ENCODE measurements around the gene PACSIN1. TPM values are rescaled to one million over a fixed set of nuclear protein-coding genes. Genes with fewer than 3 reads are reported as not detected.
"Not testable (repeated sequence)": the region's sequence is repeated elsewhere in the genome, so short reads cannot be mapped to it uniquely, and the experiment has no call there.

PACSIN1 gene
- total and polyA plus RNA-seq, 2 experiments from 2014 or later: 12.1 to 20.3 TPM

DNA sequence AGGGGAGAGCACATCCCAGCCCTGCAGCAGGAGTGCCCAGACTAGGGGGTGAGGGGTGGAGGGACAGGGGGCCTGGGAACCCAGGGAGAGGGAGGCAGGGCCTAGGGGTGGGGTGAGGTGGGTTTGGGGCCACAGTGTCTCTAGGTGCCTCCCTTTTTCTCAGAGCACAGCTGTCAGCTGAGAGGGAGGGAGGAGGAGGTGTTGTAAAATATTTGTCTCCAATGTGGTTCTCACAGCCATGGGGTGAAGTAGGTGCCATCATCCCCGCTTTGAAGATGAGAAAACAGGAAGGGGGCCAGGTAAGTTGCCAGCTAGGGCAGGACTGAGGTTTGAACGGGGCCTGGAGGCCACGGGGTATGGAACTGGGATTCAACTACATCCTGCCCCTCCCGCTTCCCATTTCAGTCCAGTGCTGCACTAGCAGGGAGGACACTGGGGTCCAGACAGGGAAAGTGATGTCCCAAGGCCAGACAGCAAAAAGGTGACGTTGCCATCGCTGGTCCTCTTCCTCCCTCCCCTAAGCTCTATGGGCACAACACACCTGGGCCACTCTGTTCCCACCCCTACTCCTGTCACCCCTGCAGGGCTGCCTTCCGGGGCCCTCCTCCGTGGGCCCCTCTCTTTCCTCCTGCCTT, 20.3 kb downstream of the PACSIN1 start:
- Histone ChIP-seq H3K4me3 (no peak overlapping the region), H3K4me1 (ENCODE audit: low read depth) (peaks cover 7% of the 10 kb centered on the region), H3K27ac (no peak overlapping the region), H3K9me3 (ENCODE audit: low read depth) (no peaks in the 10 kb centered on the region), H3K36me3 (no peaks in the 10 kb centered on the region), H3K27me3 (no peaks in the 10 kb centered on the region)
- no peak for DNase-seq (ENCODE audit: low read depth in 1 of 2, low spot score in 1 of 2)
- TF ChIP-seq, protein P1, sequence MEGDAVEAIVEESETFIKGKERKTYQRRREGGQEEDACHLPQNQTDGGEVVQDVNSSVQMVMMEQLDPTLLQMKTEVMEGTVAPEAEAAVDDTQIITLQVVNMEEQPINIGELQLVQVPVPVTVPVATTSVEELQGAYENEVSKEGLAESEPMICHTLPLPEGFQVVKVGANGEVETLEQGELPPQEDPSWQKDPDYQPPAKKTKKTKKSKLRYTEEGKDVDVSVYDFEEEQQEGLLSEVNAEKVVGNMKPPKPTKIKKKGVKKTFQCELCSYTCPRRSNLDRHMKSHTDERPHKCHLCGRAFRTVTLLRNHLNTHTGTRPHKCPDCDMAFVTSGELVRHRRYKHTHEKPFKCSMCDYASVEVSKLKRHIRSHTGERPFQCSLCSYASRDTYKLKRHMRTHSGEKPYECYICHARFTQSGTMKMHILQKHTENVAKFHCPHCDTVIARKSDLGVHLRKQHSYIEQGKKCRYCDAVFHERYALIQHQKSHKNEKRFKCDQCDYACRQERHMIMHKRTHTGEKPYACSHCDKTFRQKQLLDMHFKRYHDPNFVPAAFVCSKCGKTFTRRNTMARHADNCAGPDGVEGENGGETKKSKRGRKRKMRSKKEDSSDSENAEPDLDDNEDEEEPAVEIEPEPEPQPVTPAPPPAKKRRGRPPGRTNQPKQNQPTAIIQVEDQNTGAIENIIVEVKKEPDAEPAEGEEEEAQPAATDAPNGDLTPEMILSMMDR (IDR thresholded peaks at IDR 0.05; ENCODE audit: low read depth, low read length): no peak

DNA sequence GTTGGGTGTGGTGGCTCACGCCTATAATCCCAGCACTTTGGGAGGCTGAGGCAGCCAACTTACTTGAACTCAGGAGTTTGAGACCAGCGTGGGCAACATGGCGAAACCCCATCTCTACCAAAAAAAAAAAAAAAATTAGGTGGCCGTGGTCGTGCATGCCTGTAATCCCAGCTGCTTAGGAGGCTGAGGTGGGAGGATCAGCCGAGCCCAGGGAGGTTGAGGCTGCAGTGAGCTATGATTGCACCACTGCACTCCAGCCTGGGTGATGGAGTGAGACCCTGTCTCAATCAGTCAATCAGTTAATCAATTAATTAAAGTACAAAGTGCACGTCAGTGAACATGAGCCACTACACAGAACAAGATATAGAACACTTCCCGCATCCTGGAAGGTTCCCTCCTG, 21.0 kb downstream of the PACSIN1 start:
- not testable (repeated sequence) for H3K27ac ChIP-seq; H3K9me3 ChIP-seq (ENCODE audit: low read depth); H3K36me3 ChIP-seq; H3K4me3 ChIP-seq; H3K4me1 ChIP-seq (ENCODE audit: low read depth); DNase-seq (ENCODE audit: low read depth in 1 of 2, low spot score in 1 of 2); H3K27me3 ChIP-seq

DNA sequence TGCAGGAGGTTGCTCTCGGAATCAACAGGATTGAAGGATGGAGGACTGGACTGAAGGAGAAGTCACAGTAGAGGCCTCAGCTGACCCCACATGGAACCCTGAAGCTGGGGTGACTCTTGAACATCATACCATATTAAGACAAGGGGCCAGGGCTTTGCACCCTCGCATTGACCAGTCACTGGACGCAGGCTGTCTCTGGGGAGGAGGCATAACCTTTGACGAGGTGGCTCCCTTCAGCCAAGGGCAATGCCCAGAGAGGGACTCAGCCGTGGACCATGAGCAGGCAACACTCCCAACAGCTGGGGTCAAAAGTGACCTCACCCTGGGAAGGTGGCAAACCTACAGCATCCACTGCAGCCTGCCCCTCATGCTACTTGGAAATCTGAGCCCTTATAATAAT, 21.7 kb downstream of the PACSIN1 start:
- no peaks in the 10 kb centered on the region for H3K27me3 ChIP-seq
- no peak overlapping the region for H3K27ac ChIP-seq
- H3K36me3 ChIP-seq: no peaks in the 10 kb centered on the region
- H3K9me3 ChIP-seq (ENCODE audit: low read depth): no peaks in the 10 kb centered on the region
- H3K4me3 ChIP-seq: no peak overlapping the region
- DNase-seq (ENCODE audit: low read depth in 1 of 2, low spot score in 1 of 2): no peak
- peaks cover 8% of the 10 kb centered on the region for H3K4me1 ChIP-seq (ENCODE audit: low read depth)
- TF ChIP-seq, protein P1 (IDR thresholded peaks at IDR 0.05; ENCODE audit: low read depth, low read length): no peak

DNA sequence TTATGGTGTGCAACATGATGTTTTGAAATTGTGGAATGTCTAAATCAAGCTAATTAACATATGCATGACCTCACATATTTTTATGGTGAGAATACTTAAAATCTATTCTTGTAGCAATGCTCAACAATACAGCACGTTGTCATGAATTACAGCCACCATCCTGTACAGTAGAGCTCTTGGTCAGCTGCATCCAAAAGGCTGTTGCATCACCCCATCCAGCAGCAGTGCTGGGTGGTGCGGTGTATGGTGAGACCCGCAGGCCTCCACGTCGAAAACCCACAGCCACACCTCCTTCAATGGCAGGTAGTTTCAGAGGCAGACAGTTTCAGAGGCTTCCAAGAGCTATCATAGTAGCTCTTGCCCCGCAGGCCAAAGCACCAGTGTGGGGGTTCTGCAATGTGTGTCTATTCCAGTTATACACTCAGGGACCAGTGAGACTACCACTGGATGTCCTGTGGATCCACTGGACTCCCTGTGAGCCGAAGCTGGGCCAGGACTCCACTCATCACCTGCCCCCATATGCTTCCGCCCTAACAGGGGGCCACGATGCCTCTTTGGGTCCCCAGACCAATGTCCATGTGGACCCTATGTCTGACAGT, 23.4 kb downstream of the PACSIN1 start:
- Histone ChIP-seq H3K4me3 (no peak overlapping the region), H3K4me1 (ENCODE audit: low read depth) (peaks cover 8% of the 10 kb centered on the region), H3K9me3 (ENCODE audit: low read depth) (no peaks in the 10 kb centered on the region), H3K27ac (no peak overlapping the region), H3K36me3 (no peaks in the 10 kb centered on the region), H3K27me3 (no peaks in the 10 kb centered on the region)
- no peak for DNase-seq (ENCODE audit: low read depth in 1 of 2, low spot score in 1 of 2)
- TF ChIP-seq, protein P1 (IDR thresholded peaks at IDR 0.05; ENCODE audit: low read depth, low read length): no peak

DNA sequence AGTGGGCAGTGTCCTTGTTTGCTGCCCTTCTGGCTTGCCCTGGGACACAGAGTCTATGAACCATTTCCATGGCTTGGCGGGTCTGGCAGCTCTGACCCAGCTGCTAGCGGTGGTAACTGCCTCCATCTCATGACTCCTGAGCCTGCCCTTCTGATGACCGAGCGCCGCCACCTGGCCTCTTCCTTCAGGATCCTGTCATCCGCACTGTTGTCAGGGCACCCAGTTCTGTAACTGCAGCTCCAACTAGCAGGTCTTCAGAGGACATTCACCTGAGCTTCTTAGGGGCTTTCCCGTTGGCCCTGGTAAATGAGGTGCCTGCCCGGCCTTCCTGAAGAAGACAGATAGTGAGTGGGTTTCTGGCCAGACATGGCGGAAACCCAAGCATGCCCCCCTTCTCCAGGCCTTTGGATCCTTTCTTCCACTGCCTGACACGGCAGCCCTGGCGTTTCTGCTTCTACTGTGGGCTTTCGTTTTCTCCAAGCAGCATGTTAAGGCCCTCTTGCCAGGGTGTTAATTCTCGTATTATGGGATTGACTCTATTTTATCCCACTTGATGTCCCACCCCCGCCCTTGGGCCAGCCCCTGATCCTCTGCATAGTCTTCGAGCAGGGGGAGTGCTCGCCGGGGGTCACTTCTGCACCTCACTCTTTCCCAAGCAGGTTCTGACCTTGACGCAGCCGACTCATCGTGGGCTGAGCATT, 24.7 kb downstream of the PACSIN1 start:
- DNase-seq (ENCODE audit: low read depth in 1 of 2, low spot score in 1 of 2): no peak
- Histone ChIP-seq H3K36me3 (no peaks in the 10 kb centered on the region), H3K4me1 (ENCODE audit: low read depth) (peaks cover 8% of the 10 kb centered on the region), H3K4me3 (no peak overlapping the region), H3K27me3 (no peaks in the 10 kb centered on the region), H3K27ac (no peak overlapping the region), H3K9me3 (ENCODE audit: low read depth) (no peaks in the 10 kb centered on the region)
- TF ChIP-seq, protein P1 (IDR thresholded peaks at IDR 0.05; ENCODE audit: low read depth, low read length): no peak

DNA sequence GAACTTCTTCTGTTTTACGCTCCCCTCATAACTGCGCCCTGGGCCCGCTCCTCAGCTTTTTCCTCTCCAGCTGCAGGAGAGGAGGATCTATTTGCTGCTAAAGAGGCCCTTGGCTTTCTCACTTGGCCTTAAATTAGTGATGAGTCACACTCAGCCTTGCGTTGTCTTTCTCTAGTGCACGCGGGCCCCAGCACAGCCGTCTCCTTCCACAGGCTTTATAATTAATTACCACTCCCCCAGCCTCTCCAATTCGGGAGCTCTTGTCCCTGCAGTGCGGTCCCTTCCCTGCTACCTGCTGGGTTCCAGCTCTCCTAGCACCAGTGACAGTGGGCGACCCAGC, 25.2 kb downstream of the PACSIN1 start:
- no peak overlapping the region for H3K4me3 ChIP-seq
- H3K27ac ChIP-seq: no peak overlapping the region
- DNase-seq (ENCODE audit: low read depth in 1 of 2, low spot score in 1 of 2): peak in 1 of 2 donors; percentile 61
- no peaks in the 10 kb centered on the region for H3K36me3 ChIP-seq
- H3K27me3 ChIP-seq: no peaks in the 10 kb centered on the region
- TF ChIP-seq, protein P1 (IDR thresholded peaks at IDR 0.05; ENCODE audit: low read depth, low read length): no peak
- no peaks in the 10 kb centered on the region for H3K9me3 ChIP-seq (ENCODE audit: low read depth)
- peaks cover 8% of the 10 kb centered on the region for H3K4me1 ChIP-seq (ENCODE audit: low read depth)
